Epidermal melanocyte (primary cell): Measurements from ENCODE around the gene UBE2N.

Experiments
- DNase-seq: peaks from one replicate; pipeline ENCODE4 v3.0.0; 2011; ENCODE audit warnings: low spot score; ENCODE audit not compliant: insufficient read length

The UBE2N gene

DNA sequence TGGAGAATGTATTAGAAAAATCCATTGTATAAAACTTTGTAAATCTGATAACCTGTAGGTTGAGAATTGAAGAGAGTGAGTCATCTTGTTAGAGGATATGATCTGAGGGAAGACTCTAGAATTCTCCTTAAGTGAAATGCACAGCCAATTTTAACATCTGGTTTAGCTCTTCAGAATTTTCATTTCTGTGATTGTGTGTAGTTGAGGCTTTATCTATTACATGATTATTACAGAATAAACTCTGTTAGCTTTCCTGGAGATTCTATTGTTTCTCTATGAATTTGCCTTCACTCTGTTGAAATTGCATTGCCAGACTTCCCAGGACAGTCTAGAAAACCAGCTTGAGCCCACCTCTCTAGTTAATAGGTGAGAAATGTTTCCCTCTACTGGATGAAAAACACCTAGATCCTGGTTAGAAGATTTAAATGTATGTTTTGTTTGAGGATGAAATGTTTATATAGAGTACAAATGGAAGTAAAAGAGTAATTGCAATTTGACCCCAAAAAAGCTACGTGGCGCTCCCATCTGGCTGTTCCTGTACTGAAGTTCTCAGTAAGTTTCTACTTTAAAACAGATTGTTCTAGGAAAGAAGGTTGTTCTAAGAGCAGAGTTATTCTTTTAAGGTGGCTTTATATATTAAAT is 61.1 kb downstream of the UBE2N start:
- DNase-seq: no peak

DNA sequence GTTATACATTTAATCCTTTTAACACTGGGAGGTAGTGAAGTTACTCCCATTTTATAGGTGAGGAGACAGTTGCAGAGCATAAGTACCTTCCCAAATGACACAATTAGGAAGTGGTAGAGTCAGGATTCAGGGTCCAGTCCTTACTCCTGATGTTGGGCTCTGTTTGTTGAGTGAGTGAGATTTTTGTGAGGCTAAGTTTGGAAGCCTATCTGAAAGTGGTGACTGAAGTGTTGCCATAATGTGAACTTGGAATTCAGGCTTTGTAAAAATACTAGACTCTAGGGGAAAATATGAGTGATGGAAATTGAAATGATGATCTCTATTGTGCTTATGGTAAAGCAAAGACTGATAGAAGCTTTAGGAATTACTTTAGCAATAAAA is 61.8 kb downstream of the UBE2N start:
- no peak for DNase-seq

DNA sequence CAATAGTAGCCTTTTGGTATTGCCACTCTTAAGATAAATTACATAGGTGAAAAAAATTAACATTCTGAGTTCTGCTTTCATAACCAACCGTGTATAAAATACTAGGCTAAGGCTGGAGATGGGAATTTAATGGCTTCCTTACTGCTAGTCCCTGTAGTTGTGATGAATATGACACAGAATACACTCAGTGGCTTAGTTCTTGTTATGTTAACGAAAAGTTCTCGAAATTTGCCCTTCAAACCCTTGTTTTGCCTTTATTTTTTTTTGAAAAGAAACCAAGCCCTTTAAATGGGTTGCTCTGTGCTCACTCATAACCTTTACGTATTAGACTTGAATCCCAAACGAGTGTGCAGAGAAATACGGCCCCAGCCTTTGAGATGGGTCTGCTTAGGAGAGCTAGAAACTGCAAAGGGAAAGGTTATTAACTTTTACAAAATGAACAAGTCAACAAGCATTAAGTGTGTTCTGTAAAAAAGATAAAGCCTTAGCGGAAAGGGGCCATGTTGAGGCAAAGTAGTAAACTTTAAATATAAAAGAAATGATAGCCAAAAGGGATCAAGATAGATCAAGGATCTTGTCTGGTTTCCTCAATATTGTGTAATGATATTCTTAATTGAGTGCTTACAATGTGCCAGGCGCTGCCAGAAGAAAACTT is 62.3 kb downstream of the UBE2N start:
- no peak for DNase-seq

DNA sequence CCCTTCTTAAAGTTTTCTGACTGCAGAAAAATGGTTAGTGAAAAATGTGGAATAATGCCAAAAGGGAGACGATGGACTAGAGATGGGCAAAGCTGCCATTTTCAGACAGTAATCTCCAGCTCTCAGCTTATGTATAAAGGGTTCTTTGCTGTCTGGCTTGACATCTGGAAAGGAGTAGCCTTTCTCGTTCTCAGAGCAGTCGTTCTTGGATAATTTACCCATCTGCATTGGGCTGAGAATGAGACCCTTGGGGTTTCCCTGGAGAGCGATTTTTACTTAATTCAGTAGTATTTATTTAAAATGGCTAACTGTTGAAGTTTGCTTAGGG is 62.8 kb downstream of the UBE2N start:
- DNase-seq: no peak

DNA sequence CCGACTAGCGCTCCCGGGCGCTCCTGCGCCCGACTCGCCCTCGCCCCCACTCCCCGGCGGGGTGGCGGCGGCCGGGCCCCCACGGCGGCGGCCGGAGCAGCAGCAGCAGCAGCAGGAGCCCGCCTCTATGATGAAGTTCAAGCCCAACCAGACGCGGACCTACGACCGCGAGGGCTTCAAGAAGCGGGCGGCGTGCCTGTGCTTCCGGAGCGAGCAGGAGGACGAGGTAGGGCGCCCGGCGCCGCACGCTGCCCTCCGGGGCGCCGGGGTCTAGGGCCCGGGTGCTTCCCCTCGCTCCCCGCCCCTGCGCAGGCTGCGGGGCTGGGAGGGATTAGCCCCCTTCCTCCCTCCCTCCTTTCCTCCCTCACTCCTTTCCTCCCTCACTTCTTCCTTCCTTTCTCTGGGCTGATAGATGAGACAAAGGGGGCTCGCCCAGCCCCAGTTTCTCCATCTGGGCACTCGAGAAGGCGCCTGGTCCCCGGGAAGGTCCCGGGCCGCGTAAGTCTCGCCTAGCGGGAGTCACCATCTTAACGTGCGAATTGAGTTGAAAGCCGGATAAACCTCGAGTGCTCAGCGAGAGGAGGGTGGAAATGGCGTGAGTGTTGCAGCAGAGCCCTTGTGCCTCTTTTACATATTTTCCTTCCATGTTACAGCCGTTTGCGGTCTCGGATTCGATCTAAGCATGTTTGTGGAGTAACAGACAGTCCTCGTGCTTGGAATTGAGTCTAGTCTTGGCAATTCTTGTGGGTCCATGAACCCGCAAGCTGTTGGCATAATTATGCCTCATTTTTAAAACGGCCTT is 63.4 kb downstream of the UBE2N start:
- DNase-seq: peak; percentile 61

DNA sequence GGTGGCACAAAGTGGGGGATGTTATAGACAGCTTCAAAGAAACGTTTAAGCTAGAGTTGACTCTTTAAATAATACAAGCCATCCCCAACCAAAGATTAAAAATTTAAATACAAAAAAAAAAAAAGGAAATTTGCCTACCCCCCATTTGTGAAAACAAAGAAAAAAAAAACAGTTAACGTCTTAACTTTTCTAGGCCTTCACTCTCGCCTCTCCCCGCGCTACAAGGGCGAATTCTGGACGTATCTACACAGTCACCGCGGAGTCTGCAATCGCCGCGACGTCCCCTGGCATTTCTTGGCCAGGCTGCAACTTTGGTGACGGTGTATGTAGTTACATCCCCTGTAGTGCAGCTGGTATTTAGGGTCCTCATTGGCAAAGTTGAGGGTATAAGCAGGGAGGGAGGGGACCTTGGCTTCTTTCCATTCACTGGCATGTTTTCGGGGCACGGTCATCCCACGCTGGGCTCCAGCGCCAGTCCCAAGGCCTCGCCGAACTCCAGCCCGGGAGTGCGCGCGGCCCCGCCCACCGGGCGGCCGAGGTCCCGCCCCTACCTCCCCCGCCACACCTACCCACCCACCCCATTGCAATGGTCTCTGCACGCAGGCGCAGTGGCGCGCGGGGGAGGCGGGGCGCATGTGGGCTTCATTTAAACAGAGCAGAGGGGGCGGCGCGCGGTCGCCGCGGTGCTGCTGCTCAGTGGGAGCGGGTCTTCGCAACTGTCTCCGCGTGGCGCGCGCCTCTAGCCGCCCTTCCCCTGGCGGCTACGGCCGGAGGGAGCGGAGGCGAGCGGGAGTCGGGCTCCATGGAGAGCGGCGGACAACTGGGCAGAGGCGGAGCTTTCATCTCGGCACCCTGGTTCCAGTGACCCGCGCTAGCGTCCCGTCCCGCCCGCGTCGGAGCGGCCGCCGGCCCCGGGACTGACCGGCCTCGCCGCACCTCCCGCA is 64.2 kb downstream of the UBE2N start, which contains the start of gene NUDT4:
NUDT4 (plus strand) TSS at position 674 of the 944 bp plus-strand sequence. CDS start 398 bp downstream, outside the sequence.
- DNase-seq: peak; percentile 97

DNA sequence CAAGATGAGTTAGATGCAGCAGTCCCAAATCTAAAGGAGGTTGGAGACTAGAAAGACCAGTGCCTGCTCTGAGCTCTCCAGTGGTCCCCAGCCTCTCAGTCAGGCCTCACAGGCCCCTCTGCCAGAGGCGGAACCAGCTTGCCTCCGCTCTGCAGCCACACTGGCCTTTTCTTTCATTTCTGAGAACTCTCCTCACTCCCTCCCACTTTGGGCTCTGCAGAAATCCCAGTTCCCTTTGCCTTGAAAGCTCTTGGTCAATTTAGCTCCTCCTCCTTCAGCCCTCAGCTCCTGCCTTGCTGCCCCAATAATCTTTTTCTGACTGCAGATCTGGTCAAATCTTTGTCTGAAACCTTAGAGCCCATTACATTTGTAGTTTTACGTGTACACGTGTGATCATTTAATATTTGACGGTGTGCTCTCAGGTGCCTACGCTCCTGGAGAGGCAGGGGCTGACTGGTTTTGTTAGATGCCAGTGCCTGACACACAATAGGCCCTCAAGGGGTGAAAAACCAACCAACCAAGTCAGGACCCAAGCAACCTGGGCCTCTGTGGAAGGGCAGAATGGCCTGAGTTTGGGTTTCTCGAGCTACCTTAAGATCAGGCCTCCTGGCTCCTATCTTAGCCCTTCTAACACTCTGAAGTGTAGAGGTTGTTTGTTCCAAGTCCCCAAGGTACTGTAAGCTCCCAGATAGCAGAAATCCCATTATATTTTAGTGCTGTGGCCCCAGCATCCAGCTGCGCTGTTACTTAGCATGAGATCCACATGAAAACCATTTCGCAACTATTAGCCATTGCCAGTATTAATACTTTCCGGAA is 65.1 kb downstream of the UBE2N start:
- DNase-seq: no peak

DNA sequence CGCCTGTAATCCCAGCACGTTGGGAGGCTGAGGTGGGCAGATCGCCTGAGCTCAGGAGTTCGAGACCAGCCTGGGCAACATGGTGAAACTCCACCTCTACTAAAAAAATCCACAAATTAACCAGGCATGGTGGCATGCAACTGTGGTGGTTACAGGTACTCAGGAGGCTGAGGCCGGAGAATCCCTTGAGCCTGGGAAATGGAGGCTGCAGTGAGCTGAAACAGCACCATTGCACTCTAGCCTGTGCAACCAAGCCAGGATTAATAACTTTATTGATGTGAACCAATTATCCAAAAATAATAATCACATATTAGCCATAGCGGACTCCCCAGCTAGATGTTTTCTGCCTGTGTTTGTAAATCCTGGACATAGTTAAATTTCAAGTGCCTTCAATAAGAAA is 65.8 kb downstream of the UBE2N start:
- no peak for DNase-seq

DNA sequence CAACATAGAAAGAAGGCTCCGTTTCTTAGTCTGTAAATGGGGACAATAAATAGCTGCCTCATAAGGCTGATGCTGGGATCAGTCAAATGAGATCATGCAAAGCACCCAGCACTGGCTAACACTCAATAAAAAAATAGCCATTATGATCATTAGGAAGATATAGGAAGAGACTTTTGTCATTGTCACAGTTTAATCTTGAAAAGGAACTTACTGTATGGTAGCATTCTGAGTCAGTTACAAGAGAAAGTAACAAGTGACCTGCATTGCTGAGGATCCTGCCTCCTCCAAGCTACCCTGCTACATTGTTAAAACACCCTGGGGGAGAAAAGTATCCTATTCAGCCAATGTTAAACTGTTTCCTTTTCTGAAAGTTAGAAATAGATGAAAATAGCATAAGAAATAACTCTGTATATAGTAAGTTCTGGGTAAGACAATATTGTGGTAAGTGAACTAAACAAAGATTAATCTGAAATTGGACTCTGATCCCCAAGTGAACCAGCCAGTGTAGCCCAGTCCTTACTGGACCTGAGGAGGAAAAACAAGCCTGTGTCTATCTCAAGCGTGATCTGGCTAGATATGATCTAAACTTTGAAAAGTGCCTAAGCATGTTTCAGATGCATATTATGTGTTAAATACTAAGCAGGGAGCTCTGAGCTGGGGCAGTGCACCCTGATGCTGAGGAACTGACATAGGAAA is 67.6 kb downstream of the UBE2N start:
- no peak for DNase-seq

DNA sequence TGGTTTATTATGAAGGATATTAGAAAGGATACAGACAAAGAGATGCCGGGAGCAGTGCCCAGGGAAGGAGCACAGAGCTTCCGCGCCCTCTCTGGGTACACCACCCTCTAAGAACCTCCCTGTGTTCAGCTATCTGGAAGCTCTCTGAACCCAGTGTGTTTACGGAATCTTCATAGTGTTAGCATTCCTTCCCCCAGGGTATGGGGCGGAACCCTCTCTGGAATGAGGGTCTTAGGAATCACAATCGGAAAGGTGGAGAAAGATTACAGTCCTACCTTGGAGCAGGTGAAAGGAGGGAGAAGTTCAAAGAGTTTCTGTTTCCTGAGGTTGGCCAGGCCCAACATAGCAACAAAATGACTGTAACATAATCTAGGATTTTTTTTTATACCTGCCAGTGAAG is 70.8 kb downstream of the UBE2N start:
- DNase-seq: no peak

DNA sequence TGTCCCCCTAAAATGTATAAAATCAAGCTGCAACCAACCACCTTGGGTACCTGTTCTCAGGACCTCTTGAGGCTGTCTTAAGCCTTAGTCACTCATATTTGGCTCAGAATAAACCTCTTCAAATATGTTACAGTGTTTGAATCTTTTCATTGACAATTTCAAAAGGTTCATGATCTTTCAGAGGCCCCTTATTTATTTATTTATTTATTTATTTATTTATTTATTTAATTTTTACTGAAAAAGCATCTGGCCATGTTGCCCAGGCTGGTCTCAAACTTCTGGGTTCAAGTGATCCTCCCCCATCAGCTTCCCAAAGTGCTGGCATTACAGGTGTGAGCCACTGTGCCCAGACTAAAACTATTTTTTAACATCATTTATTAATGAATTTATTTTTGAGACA is 72.2 kb downstream of the UBE2N start:
- no peak for DNase-seq

DNA sequence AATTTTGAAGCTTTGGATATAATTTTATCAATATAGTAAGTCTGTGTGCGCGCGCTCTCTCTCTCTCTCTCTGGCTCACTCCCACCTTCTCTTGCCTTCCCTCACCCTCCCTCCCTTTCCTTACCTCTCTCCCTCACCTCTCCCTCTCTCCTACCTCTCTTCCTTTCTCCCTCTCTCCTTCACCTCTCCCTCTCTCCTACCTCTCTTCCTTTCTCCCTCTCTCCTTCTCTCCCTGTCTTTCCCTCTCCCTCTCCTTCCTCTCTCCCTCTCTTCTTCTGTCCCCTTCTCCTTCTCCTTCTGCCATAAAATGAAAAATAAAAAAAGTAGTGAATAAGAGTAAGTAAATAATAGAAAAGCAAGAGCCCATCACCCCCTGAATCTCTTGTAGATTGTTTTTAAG is 73.0 kb downstream of the UBE2N start:
- DNase-seq: no peak

DNA sequence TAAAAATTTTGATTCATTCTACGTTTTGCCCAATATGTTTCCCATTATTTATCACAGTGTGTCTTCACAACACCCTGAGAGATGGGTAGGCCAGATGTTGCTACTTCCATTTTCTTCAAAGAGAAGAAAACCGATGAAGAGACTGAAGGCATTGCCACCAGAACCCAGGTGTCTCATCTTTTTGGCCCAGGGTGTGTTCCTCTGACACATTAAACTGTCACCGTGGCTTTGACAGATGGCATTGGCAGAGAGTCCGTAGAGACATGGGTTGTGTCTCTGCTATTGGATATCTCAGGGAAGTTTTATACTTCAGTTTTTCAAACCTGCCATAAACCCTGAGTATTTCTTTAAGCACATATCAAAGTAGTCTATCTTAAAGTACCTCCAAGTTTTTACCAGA is 75.3 kb downstream of the UBE2N start:
- no peak for DNase-seq

DNA sequence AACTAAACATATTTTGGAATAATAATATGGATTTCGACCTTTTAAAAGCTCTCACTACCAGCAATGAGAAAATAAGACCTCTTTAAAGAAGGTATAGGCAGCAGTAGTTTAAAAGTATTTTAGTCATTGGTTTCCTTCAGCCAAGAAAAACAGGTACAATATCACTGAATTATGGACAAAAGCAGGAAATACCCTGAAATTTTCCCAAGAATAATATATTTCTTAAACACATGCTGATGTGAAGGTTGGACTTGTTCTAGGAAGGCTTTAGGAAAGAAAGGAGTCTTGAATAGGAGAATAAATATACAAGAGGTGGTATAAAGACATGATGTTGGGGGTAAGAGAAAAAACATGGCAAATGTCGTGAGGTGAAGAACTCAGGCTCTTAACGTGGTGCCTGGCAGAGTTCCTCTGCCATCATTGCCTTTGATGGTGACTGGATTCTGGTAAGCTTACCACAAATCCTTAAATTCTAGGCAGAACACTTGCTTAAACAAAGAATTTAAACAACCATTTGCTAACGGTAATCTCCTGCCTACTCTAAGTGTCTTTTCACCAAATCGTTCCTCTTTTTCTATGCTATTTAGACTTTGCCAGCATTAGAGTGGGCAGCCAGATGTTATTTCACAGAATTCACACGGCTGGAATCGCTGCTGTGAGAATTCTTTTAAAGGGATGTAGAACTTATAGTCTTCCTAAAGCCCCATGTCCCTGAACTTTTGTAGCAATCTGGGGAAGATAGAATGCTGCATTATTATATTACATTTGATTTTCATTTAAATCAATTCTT is 75.9 kb downstream of the UBE2N start:
- DNase-seq: no peak

DNA sequence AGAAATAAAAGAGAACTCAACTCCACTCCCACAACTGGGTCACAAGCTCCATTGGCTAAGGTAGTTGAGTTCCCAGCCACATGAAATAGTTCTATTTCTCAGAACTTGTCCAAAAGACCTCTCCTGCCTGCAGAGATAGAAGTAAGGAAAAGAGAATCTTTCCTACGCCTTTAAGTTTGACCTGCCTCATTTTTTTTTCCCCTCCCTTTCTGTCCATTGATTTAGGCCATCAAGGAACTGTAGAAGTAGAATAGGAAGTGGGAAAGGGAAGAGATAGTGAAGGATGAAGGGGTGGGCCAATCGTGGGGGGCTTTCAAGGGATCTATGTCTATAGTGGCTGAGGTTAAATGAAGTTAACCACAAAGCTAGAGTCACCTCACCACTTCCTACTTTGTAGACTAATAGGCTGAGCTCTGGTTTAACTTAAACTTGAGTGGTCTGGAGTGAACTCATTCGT is 77.9 kb downstream of the UBE2N start:
- DNase-seq: no peak

DNA sequence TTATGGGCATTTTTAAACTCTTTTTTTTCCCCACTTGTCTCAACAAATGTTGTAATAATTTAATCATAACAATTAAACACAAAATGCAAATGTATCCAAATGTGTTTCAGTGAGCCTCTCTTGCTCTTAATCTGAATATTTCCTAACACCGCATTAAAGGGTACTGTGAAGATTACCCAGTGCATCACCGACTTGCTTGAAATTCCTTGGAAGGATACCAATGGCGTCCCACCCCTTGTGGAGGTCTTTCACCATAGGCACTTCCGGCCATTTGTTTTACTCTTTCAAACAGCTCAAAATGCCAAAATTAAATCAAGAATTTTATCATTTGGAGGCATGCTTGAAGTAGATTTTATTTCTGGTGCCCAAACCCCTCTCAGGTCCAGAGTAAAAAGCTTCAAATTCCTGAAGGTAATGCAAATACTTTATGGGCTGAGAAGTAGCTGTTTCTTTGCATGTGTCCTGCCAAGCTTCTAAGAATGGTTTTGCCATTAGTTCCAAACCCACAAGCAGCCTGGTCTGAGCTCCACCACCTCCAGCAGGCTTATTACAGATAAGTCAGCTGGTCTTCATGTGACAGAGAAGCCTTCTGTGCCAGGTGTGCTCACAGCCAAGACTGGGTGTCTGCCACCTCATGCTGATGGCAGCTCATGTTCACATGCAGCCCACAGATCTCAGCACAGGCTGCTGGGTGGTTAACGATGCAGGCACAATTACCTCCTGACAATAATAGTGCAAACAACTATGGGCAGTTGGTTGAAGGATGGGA is 80.4 kb downstream of the UBE2N start:
- no peak for DNase-seq

DNA sequence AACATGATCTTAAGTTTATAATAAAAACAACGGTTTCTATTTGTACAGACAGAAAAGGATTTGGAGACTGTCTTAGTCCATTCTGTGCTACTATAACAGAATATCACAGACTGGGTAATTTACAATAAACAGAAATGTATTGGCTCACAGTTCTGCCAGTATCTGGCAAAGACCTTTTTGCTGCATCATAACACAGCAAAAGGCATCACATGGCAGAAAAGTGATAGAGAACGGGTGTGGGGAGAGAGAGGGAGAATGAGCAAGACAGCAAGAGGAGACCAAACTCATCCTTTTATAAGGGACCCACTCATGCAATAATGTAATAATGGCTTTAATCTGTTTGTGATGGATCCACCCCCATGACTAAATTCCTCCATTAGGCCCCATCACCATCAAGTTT is 81.1 kb downstream of the UBE2N start:
- no peak for DNase-seq

DNA sequence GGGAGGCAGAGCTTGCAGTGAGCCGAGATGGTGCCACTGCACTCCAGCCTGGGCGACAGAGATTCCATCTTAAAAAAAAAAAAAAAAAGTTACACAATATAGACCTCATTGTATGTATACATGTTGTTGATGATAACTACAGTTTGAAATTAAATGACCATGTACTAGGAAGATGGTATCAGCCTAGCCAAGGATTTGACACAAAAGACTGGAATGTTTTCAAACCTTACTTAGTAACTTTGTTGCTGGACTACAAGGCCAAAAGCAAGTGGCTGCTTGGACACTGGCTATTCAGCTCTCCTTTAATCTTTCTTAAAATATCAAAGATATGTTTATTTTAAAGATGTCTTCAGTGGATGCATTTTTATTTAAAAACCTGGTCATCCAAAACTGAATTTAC is 82.9 kb downstream of the UBE2N start:
- DNase-seq: no peak
